Raji (cell line): ENCODE data around the gene ERGIC3.

Experiments
- POLR2A ChIP-seq: IDR thresholded peaks from 2 replicates; pipeline ENCODE4 v1.6.1; 2011; ENCODE audit warnings: low read depth, low read length, control low read depth; ENCODE audit not compliant: insufficient read depth

Gene ERGIC3

GRCh38 chr20:35541783-35542662 lies at the start of gene ERGIC3:
TSS of gene ERGIC3 (plus strand) at chr20:35542078. CDS start at chr20:35542098, 20 bp downstream.
- peak; percentile 70 for TF ChIP-seq POLR2A

DNA sequence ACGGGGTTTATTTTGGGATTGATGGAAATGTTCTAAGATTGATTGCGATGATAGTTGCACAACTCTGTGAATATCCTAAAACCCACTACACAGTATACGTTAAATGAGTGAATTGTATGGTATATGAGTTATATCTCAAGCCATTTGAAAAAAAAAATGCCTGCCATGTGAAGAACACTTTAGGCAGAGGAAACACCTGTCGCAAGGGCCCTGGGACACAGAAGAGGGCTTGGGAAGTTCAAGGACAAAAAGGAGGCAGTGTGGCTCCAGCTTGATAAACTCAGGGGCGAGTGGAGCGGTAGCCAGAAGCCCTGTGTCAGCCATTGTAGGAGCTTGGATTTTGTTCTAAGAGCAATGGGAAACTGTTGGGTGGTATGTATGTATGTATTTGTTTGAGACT lies 49.5 kb upstream of the ERGIC3 start:
- TF ChIP-seq POLR2A: no peak

GRCh38 chr20:35496481-35496880 lies 45.4 kb upstream of the ERGIC3 start:
- TF ChIP-seq POLR2A: no peak

DNA sequence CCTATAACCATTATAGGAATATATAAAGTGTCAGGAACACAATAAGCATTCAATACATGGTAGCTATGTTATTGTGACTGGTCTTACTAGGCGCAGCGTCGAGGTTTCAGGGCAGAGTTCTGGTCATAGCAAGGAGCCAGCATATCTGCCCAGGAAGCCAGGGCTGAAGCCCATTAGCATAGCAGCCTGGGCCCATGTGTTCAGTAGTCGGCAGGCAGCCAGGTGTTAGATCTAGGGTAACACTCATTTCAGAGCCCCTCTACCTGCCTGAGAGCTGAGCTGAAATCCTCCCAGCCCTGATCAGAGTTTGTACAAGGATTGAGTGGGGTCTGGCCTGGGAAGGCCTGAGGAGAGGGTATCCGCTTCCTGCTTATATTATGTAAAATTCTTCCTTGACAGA lies 44.6 kb upstream of the ERGIC3 start:
- no peak for TF ChIP-seq POLR2A

DNA sequence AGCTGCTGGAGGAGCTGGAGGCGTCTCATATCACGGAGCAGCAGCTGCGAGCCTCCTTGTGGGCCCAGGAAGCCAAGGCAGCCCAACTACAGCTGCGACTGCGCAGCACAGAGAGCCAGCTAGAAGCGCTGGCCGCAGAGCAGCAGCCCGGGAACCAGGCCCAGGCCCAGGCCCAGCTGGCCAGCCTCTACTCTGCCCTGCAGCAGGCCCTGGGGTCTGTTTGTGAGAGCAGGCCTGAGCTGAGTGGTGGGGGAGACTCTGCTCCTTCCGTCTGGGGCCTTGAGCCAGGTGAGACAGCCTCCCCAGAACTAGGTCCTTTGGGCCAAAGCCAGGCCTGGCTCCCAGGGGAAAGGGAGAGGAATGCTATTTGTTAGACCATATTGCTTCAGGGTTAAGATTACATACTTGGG lies 44.1 kb upstream of the ERGIC3 start:
- TF ChIP-seq POLR2A: no peak

DNA sequence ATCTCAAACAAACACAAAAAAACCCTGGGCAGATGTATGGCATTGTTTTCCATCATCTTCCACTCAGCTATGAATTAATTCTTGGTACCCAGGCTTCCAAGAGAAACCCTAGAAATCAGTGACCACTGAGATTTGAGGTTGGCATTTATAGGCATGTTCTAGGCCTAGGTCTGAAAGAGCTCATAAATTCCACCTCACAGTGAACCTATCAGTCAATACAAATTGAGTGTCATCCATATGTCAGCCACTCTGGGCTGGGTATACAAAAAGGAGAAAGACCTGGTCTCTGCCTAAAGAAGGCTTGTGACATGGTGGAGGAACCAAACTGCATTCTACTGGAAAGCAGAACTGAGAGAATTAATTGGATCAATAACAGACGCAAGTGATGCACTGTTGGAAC lies 42.6 kb upstream of the ERGIC3 start:
- no peak for TF ChIP-seq POLR2A

- no peak for TF ChIP-seq POLR2A
Measured at GRCh38 chr20:35502352-35502751, 39.5 kb upstream of the ERGIC3 start.

DNA sequence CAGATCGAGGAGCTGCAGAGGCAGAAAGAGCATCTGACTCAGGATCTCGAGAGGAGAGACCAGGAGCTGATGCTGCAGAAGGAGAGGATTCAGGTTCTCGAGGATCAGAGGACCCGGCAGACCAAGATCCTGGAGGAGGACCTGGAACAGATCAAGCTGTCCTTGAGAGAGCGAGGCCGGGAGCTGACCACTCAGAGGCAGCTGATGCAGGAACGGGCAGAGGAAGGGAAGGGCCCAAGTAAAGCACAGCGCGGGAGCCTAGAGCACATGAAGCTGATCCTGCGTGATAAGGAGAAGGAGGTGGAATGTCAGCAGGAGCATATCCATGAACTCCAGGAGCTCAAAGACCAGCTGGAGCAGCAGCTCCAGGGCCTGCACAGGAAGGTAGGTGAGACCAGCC lies 38.6 kb upstream of the ERGIC3 start:
- TF ChIP-seq POLR2A: no peak

- TF ChIP-seq POLR2A: no peak
Measured at GRCh38 chr20:35503841-35504561, 37.9 kb upstream of the ERGIC3 start.

DNA sequence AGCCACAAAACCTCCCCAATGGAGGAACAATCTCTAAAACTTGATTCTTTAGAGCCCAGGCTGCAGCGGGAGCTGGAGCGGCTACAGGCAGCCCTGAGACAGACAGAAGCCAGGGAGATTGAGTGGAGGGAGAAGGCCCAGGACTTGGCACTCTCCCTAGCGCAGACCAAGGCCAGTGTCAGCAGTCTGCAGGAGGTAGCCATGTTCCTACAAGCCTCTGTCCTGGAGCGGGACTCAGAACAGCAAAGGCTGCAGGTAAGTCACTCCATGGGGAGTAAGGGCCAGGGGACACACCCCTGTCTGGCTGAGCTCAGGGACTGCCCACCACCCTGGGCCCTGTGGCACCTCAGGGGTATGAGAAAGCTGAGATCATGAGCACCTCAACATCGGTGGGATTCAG lies 37.1 kb upstream of the ERGIC3 start:
- TF ChIP-seq POLR2A: no peak

- no peak for TF ChIP-seq POLR2A
Measured at GRCh38 chr20:35506179-35506578, 35.7 kb upstream of the ERGIC3 start.

DNA sequence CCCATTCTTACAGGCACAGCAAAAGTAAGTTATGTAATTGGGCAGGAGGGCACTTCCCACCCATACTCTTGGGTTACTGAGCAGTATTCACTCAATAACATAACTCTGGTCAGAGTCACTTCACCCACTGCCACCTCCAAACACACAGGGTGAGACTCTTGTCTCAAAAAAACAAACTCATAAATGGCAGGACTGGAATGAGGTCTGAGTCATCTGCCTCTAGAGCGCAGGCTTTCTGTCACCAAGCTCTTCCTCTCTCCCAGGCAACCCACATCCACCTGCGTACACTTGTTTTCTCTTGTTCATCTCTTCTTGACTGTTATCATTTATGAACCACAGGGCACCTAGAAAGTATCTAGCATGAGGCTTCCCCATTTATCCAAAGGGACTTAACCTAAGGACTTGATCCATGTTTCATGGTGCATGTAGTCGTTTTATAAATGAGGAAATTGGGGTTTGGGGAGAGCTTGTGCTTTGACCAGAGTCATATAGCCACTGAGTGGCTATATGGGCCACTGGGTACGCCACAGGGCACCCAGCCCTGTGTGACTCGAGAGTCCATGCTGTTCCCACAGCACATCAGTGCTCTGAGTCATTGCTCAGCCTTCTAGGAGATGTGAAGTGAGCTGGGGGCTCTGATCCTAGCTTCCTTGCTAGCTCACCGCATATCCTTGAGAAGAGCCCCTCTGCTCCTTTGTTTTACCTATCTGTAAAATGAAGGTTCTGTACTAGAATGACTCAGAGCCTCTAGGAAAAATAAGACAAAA lies 34.8 kb upstream of the ERGIC3 start:
- TF ChIP-seq POLR2A: no peak

DNA sequence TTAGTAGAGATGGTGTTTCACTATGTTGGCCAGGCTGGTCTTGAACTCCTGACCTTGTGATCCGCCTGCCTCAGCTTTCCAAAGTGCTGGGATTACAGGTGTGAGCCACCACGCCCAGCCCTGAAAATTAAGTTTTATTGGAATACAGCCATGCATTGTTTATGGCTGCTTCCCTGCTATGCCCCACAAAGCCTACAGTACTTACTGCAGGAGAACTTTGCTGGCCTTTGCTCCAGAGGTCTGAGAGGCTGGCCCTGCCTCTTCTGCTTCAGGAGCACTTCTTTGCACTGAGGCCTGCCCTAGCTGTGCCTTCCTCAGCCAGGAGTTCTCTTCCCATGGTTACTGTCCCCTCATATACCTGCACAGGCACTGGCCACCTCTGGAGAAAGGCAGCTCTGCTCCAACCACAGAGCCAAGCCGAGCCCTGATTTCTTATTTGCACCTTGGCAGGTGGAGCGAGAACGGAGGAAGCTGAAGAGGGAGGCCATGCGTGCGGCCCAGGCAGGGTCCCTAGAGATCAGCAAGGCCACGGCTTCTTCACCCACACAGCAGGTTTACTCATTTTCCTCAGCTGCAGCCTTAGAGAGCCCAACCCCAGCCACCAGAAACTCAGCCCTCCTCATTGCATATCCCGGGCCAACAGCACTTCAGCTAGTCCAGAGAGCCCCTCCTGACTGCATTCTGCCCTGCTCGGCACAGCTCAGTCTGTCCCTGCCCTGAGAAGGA lies 33.2 kb upstream of the ERGIC3 start:
- TF ChIP-seq POLR2A: no peak

- TF ChIP-seq POLR2A: no peak
Measured at GRCh38 chr20:35510951-35511735, 30.7 kb upstream of the ERGIC3 start.
